OCI-LY1 (cell line): ENCODE results near the gene ZBTB16.
A peak's percentile ranks its signal among the peaks of the same experiment; 100 is the strongest.

ENCODE experiments used
- H2AFZ ChIP-seq: fragments of 200-600 bp; sonication (generic), shearing (Covaris generic); 2 replicates; pipeline ENCODE4 v1.6.0; 2014; ENCODE audit warnings: antibody characterized with exemption, mild to moderate bottlenecking, low read length
- H3F3A ChIP-seq: fragments of 200-600 bp; sonication (generic), shearing (Covaris generic); 2 replicates; pipeline ENCODE4 v1.6.0; 2014; ENCODE audit warnings: mild to moderate bottlenecking, antibody characterized with exemption, low read length, moderate library complexity; ENCODE audit not compliant: insufficient read depth
- H3K27ac ChIP-seq: fragments of 200-600 bp; sonication (generic); 2 replicates; pipeline ENCODE4 v1.5.1; 2014; ENCODE audit warnings: low read length, mixed run types, mild to moderate bottlenecking, low read depth; ENCODE audit not compliant: poor library complexity, severe bottlenecking
- H3K27me3 ChIP-seq: fragments of 200-600 bp; sonication (generic); 2 replicates; pipeline ENCODE4 v1.6.0; 2014; ENCODE audit warnings: antibody characterized with exemption, mild to moderate bottlenecking, low read length, moderate library complexity; ENCODE audit not compliant: insufficient read depth
- H3K36me3 ChIP-seq: fragments of 200-600 bp; sonication (generic); 2 replicates; pipeline ENCODE4 v1.6.1; 2014; ENCODE audit warnings: mild to moderate bottlenecking, antibody characterized with exemption, low read length, moderate library complexity, mixed read lengths; ENCODE audit not compliant: insufficient read depth
- H3K4me1 ChIP-seq: fragments of 200-600 bp; sonication (generic); 2 replicates; pipeline ENCODE4 v1.5.1; 2014; ENCODE audit warnings: mild to moderate bottlenecking, low read length, moderate library complexity; ENCODE audit not compliant: insufficient read depth, severe bottlenecking
- H3K4me2 ChIP-seq: fragments of 200-600 bp; sonication (generic), shearing (Covaris generic); 2 replicates; pipeline ENCODE4 v1.6.1; 2014; ENCODE audit warnings: low read length
- H3K4me3 ChIP-seq: fragments of 200-600 bp; sonication (generic); 2 replicates; pipeline ENCODE4 v1.5.1; 2014; ENCODE audit warnings: low read length, low read depth, mild to moderate bottlenecking, mixed read lengths; ENCODE audit not compliant: poor library complexity, severe bottlenecking
- H3K79me2 ChIP-seq: fragments of 200-600 bp; shearing (Covaris generic); 2 replicates; pipeline ENCODE4 v1.6.1; 2016; ENCODE audit warnings: mixed run types, low read length, mixed read lengths; ENCODE audit not compliant: insufficient read depth
- H3K9ac ChIP-seq: fragments of 200-600 bp; sonication (generic), shearing (Covaris generic); 2 replicates; pipeline ENCODE4 v1.6.1; 2014; ENCODE audit warnings: mild to moderate bottlenecking, low read length, mixed read lengths
- H3K9me2 ChIP-seq: fragments of 200-600 bp; sonication (generic), shearing (Covaris generic); 2 replicates; pipeline ENCODE4 v1.6.1; 2014; ENCODE audit warnings: low read depth, mild to moderate bottlenecking, low read length, mixed read lengths
- H3K9me3 ChIP-seq: fragments of 200-600 bp; shearing (Covaris generic); 2 replicates; pipeline ENCODE4 v1.6.1; 2014; ENCODE audit warnings: low read length, mixed read lengths
- H4K20me1 ChIP-seq: fragments of 200-600 bp; sonication (generic), shearing (Covaris generic); 2 replicates; pipeline ENCODE4 v1.6.0; 2016; ENCODE audit warnings: mild to moderate bottlenecking, low read length; ENCODE audit not compliant: insufficient read depth
- EZH2 ChIP-seq: fragments of 200-600 bp; sonication (generic), shearing (Covaris generic); IDR thresholded peaks from 2 replicates; pipeline ENCODE4 v1.8.0; 2017; ENCODE audit warnings: borderline replicate concordance, mixed run types, mild to moderate bottlenecking, antibody characterized with exemption, low read length, moderate library complexity, mixed read lengths
- TF ChIP-seq, protein P1 (sequence below): fragments of 200-600 bp; sonication (generic), shearing (Covaris generic); IDR thresholded peaks from 2 replicates; pipeline ENCODE4 v1.5.1; 2017; ENCODE audit warnings: mild to moderate bottlenecking, antibody characterized with exemption, low read length, moderate library complexity, mixed read lengths

The ZBTB16 gene

DNA sequence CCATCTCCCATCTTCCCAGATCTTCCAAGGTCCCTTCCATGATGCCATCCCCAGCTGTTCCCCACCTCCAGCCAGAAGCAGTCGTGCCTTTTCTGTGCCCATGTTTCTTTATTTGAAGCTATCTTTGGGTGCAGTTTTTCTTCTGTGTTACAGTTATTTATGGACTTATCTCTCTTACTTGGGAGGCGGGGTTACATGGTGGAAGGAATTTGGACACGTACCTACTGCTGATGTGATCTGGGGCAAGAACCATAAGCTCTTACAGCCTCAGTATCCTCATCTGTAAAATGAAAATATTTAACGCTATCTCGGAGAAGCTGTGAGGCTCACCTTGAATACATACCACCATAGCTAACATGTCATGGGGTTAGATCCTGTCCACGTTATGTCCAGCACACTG is 98.9 kb downstream of the ZBTB16 start:
- Histone ChIP-seq H3K4me3 (no peak overlapping the region), H3K9me3 (no peaks in the 10 kb centered on the region), H3F3A (no peaks in the 10 kb centered on the region), H3K79me2 (no peaks in the 10 kb centered on the region), H3K27ac (peak overlapping the region; percentile 90), H3K27me3 (no peaks in the 10 kb centered on the region), H3K36me3 (no peaks in the 10 kb centered on the region), H2AFZ (no peak overlapping the region), H3K9me2 (no peaks in the 10 kb centered on the region), H4K20me1 (no peaks in the 10 kb centered on the region), H3K9ac (no peak overlapping the region), H3K4me2 (no peak overlapping the region), H3K4me1 (peaks cover 55% of the 10 kb centered on the region)
- no peak for TF ChIP-seq EZH2
- TF ChIP-seq, protein P1, sequence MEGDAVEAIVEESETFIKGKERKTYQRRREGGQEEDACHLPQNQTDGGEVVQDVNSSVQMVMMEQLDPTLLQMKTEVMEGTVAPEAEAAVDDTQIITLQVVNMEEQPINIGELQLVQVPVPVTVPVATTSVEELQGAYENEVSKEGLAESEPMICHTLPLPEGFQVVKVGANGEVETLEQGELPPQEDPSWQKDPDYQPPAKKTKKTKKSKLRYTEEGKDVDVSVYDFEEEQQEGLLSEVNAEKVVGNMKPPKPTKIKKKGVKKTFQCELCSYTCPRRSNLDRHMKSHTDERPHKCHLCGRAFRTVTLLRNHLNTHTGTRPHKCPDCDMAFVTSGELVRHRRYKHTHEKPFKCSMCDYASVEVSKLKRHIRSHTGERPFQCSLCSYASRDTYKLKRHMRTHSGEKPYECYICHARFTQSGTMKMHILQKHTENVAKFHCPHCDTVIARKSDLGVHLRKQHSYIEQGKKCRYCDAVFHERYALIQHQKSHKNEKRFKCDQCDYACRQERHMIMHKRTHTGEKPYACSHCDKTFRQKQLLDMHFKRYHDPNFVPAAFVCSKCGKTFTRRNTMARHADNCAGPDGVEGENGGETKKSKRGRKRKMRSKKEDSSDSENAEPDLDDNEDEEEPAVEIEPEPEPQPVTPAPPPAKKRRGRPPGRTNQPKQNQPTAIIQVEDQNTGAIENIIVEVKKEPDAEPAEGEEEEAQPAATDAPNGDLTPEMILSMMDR: no peak

DNA sequence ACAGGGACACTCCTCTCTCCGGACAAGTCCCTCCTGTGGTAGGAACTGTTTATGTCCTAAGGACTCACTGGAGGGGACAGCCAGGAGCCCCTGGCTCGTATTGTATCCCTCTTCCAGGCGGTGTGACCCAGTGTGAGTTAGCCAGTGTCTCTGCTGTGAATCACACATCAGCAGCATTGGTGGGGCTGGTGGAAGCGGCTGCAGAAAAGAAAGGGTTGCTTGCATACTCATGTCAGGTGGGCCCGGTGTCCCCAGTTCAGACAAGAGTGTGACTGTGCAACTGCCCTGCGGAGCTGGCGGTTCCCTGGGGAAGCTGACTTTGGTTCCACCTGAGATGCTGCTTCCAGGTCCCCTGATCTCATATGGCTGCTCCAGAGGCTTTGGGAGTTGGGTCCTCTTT is 99.4 kb downstream of the ZBTB16 start:
- H3F3A ChIP-seq: no peaks in the 10 kb centered on the region
- no peaks in the 10 kb centered on the region for H4K20me1 ChIP-seq
- H2AFZ ChIP-seq: no peak overlapping the region
- H3K36me3 ChIP-seq: no peaks in the 10 kb centered on the region
- no peaks in the 10 kb centered on the region for H3K79me2 ChIP-seq
- H3K27ac ChIP-seq: peak overlapping the region; percentile 90
- no peaks in the 10 kb centered on the region for H3K27me3 ChIP-seq
- H3K4me3 ChIP-seq: no peak overlapping the region
- no peaks in the 10 kb centered on the region for H3K9me3 ChIP-seq
- H3K9me2 ChIP-seq: no peaks in the 10 kb centered on the region
- TF ChIP-seq, protein P1: no peak
- no peak for TF ChIP-seq EZH2
- H3K4me2 ChIP-seq: peak overlapping the region; percentile 28; the same call in 1 of the 2 replicates
- H3K4me1 ChIP-seq: peaks cover 59% of the 10 kb centered on the region
- peak overlapping the region; percentile 32; the same call in 1 of the 2 replicates for H3K9ac ChIP-seq

DNA sequence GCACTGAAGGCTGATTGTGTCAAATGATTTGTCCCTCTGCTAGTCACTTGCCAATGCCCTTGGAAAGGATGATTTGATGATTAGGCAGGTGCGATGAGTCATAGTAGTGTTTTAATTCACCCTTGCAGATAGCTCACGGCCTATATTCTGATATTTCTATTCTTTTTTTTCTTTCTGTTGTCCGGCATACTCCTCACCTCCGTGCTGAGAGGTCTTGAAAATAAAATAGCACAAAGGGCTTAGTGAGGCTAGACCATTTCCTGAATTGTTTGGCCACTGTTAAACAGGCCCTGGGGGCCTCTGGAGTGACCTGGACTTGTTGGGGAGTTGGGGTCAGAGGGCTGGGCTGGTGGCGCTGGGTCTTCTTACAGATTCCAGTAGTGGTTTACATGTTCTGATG is 99.8 kb downstream of the ZBTB16 start:
- Histone ChIP-seq H3K9me3 (no peaks in the 10 kb centered on the region), H3K36me3 (no peaks in the 10 kb centered on the region), H3K9me2 (no peaks in the 10 kb centered on the region), H4K20me1 (no peaks in the 10 kb centered on the region), H3F3A (no peaks in the 10 kb centered on the region), H3K4me1 (peaks cover 64% of the 10 kb centered on the region), H2AFZ (no peak overlapping the region), H3K4me2 (peak overlapping the region; percentile 28; the same call in 1 of the 2 replicates), H3K27ac (peak overlapping the region; percentile 90), H3K79me2 (no peaks in the 10 kb centered on the region), H3K9ac (peak overlapping the region; percentile 32; the same call in 1 of the 2 replicates), H3K27me3 (no peaks in the 10 kb centered on the region), H3K4me3 (peak overlapping the region; percentile 13)
- TF ChIP-seq EZH2: no peak
- TF ChIP-seq, protein P1: no peak
